HCEC 1CT (cell line): ENCODE measurements around the gene GABRB2.
"Not testable (repeated sequence)": the region's sequence is repeated elsewhere in the genome, so short reads cannot be mapped to it uniquely, and the experiment has no call there.

ENCODE experiments used
- DNase-seq: peaks from one replicate; pipeline ENCODE4 v3.0.0-alpha.2; 2017

The GABRB2 gene

DNA sequence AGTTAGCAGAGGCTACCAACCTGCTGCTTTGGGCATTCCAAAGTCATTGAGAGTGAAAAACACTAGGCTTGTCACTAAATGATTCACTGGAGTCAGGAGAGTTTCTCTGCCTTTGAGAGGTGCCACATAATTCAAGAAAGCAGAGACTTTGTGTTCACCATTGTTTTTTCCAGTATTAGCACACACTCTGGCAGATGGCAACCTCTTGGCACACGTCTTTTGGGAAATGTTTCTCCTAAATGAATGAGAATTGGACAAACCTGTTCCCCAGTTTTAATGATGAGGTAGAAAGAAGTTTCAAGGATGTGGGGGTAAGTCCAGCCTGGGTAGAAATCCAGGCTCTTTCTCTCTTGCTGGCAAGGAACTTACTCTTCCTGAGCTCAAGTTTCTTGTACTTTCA, 259.1 kb downstream of the GABRB2 start:
- DNase-seq: no peak

GRCh38 chr5:161286066-161286655, 260.4 kb downstream of the GABRB2 start:
- no peak for DNase-seq

GRCh38 chr5:161284445-161284844, 262.1 kb downstream of the GABRB2 start:
- no peak for DNase-seq

DNA sequence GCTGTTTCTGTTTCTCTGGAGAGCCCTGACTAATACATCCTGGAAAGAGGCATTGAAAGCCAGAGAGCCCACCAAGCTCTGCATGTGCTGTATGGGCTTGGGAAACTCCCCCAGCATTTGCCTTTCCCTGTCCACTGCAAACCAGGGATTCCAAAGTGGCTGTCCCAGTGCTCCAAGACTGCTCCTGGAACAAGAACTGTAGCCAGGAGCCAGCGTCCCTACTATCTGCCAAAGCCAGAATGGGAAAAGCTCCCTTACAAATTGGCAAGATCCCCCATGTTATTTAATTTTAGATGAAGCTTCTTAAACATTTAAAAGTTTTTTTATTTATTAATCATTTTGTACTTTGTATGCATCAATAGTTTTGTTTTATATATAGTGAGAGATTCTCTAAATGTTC, 263.2 kb downstream of the GABRB2 start:
- no peak for DNase-seq

DNA sequence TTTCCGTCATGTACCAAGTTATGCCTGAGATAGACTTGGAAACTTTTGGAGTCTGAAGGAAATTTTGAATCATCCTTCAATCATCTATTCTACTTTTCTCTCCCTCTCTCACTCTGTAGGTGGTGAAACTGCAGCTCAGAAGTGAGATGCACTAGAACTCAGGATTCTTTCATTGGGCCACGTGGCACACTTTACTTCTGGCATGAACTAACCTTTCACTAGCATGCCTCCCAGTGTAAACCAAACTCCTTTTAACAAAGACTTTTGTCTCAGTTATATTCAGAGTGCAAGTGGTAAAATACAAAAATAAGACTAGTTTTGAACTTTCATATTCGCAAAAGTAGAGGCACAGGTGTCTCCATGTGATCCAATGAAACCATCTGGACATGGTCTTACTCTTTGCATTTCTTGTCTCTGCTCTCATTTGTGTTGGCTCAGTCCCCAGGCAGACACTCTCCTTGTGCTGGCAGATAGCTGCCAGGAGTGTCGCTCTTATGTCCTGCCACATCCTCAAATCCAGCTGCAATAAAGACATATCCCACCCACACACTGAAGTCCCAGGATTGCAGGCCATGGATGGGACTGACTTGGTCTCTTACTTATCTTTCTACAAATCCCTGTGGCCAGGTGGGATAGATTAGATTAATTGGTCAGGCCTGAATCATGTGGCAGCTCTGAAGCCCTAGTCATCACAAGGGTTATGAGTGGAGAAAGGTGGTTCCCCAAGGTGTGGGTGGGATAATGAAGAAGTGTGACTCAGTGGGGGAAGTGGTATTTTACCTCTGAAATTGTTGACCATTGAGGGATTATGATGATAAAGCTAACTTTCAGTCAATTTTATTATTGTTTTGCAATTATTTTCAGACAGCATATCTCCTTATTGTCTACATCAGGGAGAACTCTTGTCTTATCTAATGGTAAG, 267.5 kb downstream of the GABRB2 start:
- no peak for DNase-seq

- DNase-seq: no peak
Observed at GRCh38 chr5:161277011-161277410, 269.5 kb downstream of the GABRB2 start.

DNA sequence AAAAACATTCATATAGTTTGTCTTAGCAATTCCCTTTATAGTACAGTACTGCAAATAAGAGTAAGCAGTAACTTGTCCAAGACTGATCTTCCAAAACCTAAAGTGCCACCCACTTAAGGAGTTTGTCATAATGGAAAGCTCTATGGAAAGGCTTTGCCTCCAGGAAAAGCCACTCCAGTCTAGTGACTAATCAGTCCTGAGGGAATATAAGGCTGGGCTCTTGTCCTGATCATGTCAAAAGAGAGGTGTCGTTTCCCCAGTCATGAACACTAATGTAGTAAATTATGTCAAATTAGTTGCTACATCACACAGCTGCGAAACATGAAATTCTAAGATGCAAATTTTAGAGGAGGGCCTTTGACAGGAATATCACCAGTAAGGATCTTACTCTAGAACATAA, 271.6 kb downstream of the GABRB2 start:
- no peak for DNase-seq

DNA sequence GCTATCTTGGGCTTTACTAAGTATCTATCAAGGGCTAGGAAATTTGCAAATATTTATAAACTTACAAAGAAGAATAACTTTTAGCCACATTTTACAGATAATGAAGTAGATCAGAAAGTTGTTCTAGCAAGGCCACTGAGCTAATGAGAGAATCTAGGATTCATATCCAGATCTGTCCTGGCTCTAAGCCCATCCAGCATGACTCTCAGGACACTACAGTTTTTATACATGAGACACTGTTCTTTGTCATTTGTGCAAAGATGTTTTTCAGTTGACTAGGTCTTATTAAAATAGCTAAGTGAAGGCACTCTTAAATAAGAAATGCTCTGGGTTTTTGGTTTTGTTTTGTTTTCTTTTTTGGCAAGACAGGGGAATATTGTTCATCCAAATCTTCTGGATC, 273.1 kb downstream of the GABRB2 start:
- DNase-seq: no peak

GRCh38 chr5:161271816-161272215, 274.7 kb downstream of the GABRB2 start:
- DNase-seq: no peak

DNA sequence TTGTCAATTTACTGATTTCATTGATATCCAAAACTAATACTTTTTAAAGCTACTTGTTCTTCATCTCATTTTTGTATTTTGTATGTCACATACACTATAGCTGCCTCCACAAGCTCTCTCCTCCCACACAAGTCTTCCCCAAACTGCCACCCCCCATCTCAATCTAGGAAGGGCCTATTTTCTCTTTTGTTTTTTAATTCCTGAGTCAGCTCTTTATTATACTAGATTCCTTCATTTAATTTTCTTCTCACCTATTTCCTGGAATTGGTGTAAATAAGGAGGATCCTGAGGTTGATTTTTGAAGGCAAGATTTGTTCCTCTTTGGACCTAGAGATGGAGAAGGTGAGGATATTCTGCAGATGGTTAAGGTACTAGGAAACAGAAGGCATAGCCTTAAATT, 277.4 kb downstream of the GABRB2 start:
- DNase-seq: no peak

DNA sequence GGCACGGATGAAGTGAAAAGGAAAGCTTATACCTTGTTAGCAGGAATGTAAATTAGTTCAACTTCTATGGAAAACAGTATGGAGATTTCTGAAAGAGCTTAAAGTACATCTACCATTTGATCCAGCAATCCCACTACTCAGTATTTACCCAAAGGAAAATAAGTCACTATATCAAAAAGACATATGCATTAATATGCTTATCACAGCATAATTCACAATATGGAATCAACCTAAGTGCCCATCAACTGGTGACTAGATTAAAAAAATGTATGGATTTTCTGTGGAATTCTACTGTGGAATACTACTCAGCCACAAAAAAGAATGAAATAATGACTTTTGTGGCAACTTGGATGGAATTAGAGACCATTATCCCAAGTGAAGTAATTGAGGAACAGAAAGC, 279.6 kb downstream of the GABRB2 start:
- no peak for DNase-seq

DNA sequence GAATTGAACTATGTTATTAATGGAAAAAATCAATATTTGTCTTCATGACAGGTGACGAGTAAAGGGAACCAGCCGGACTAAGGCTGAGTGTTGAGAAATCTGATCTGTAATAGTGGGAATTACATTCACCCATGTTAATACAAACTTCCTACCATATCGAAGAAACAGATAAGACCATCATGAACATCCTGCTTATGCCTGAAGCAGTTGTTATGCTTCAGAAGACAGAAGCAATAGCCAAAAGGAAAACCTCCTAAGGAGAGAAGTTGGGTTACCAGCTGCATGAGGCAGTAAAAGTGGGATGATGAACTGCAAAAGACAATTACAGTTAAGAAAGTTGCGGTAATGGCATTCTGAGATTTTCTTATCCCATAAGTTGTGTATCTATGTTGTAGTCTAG, 281.5 kb downstream of the GABRB2 start:
- no peak for DNase-seq

DNA sequence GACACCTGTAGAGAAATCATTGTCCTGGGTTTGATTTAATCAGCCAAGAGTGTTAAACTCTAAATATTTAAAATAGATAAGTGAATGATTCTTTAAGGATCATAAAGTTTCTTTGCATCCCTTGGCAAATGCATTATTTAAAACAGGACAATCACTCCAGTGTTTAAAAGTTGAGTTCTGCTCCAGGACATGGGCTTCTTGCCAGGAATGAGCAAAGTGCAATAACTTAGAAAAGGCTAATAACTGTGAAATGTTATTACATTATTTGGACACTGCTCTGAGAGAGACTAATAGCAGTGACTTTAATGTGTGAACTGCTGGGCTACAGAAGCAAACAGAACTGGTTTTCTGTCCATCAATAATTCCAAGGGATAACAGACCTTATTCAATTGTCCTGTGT, 283.3 kb downstream of the GABRB2 start:
- no peak for DNase-seq

DNA sequence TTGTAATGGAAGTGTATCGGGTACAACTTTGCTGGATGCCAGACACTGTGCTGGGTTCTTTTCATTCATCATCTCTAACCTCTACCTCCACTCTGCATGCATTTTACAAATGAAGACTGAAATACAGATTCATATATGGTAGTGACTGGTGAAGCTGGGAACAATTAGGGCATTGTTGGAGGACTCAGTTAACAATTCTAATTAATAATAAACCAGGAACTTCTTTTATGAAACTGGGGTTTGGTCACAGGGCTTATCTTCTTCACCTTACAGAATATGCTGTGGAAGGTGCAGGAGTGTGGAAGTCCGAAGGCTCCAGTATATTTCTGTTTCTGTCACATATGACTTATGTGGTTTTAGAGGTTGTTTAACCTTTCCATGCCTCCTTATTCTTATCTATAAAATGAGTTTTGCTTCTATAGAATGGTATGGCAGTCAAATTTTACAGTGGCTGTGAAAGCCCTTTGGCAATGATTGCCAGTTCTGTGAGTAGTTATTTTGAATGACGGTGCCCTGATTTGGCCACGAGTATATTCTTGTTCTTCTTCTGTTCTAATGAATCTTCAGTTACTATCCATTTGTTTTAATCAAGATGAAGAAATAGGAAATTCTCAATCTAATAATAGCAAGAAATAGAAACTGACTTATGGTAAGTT, 284.7 kb downstream of the GABRB2 start:
- no peak for DNase-seq

DNA sequence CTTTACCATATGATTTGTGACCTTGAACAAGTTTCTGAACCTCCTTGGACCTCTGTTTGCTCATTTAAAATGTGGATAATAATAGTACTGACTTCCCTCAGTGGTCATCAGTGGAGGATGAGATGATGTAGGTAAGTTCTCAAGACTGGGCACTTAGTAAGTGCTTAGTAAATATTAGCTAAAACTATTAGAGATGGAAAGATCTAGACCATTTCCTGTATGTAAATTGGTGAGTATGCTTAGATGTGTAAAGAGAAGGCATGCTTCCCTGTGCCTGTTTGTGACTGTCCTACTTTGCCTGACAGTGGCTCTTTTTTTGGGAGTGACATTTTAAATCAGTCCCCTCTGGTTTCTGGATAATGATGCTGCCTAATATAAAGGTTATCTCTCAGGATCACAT, 288.1 kb downstream of the GABRB2 start:
- DNase-seq: no peak

DNA sequence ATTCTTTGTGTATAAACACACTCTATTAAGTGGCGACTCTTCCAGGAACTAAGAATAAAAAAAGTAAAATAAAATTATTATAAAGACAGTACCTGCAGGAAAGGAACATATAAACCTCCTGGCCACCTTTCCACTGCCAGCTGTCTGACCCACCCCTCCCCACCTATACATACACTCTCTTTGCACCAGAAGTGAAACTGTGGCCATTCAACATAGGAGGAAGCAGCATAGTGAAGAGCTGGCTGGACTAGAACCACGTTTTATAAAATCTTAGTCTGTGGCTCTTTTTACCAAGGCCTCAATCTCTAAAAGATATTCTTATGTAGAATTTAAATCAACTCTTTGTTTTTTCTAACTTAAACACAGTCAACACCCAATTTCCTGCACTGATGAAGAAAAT, 289.6 kb downstream of the GABRB2 start:
- DNase-seq: no peak

GRCh38 chr5:161252955-161253354, 293.6 kb downstream of the GABRB2 start:
- DNase-seq: not testable (repeated sequence)

DNA sequence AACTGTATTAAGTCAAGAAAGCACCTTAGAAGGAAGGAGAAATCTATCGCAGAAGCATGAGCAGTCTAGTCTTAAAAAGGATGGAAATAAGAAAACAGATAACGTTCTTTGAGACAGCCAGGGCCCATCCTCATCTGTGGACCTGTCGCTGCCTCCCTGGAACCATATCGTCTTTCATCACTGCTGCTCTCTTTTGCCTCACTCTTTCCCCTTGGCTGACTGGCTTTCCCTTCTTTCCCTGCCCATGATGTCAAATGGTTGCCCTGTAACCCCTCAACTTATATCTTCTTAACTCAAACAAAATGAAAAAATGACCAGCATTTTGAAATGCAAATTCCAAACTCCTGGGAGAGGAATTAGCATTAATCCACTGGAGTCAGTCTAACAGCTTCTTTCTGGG, 299.8 kb downstream of the GABRB2 start:
- no peak for DNase-seq

GRCh38 chr5:161245846-161246245, 300.7 kb downstream of the GABRB2 start:
- not testable (repeated sequence) for DNase-seq
